Muscle layer of duodenum (tissue), 2 donors: ENCODE measurements around the gene COQ8B.

ENCODE experiments used
- H3K27ac ChIP-seq: one replicate; pipeline ENCODE4 v1.7.0; 2013; ENCODE audit warnings: mild to moderate bottlenecking, low read length
- H3K27me3 ChIP-seq: one replicate; pipeline ENCODE4 v1.7.0; 2013; ENCODE audit warnings: low read depth, mild to moderate bottlenecking, control low read depth, low read length
- H3K36me3 ChIP-seq, 2 donors: one replicate each; pipeline ENCODE4 v1.7.0; 2013; ENCODE audit warnings: low read length in 2 of 2, control low read depth in 1 of 2, mild to moderate bottlenecking in 1 of 2; ENCODE audit not compliant: insufficient read depth in 2 of 2, control insufficient read depth in 1 of 2
- H3K4me1 ChIP-seq, 2 donors: one replicate each; pipeline ENCODE4 v1.7.0; 2013; ENCODE audit warnings: low read length in 2 of 2, mild to moderate bottlenecking in 2 of 2, control low read depth in 1 of 2, moderate library complexity in 1 of 2; ENCODE audit not compliant: insufficient read depth in 2 of 2, control insufficient read depth in 1 of 2
- H3K4me3 ChIP-seq, 2 donors: one replicate each; pipeline ENCODE4 v1.7.0; 2013; ENCODE audit warnings: low read length in 2 of 2, low read depth in 1 of 2, mild to moderate bottlenecking in 1 of 2
- H3K9me3 ChIP-seq, 2 donors: one replicate each; pipeline ENCODE4 v1.7.0; 2013; ENCODE audit warnings: low read length in 2 of 2, control low read depth in 1 of 2, mild to moderate bottlenecking in 1 of 2; ENCODE audit not compliant: control insufficient read depth in 1 of 2
- donor health status: healthy.

COQ8B gene

GRCh38 chr19:40701758-40702157 is 14.9 kb downstream of the COQ8B start:
- peaks cover 40 to 60% of the 10 kb centered on the region in 2 donors for H3K36me3 ChIP-seq
- H3K4me3 ChIP-seq = no peak overlapping the region
- H3K9me3 ChIP-seq = no peaks in the 10 kb centered on the region
- H3K27me3 ChIP-seq = no peaks in the 10 kb centered on the region
- peaks cover 0 to 4% of the 10 kb centered on the region in 2 donors for H3K4me1 ChIP-seq
- H3K27ac ChIP-seq = no peak overlapping the region

- H3K9me3 ChIP-seq = no peaks in the 10 kb centered on the region
- H3K4me1 ChIP-seq = peaks cover 0 to 4% of the 10 kb centered on the region in 2 donors
- H3K4me3 ChIP-seq = no peak overlapping the region
- H3K27me3 ChIP-seq = no peaks in the 10 kb centered on the region
- H3K27ac ChIP-seq = no peak overlapping the region
- peaks cover 38 to 62% of the 10 kb centered on the region in 2 donors for H3K36me3 ChIP-seq
These were observed 16.6 kb downstream of the COQ8B start for GRCh38 chr19:40700083-40700482.

- Histone ChIP-seq H3K36me3 (peaks cover 22 to 59% of the 10 kb centered on the region in 2 donors), H3K4me3 (no peak overlapping the region), H3K27ac (no peak overlapping the region), H3K9me3 (no peaks in the 10 kb centered on the region), H3K27me3 (no peaks in the 10 kb centered on the region), H3K4me1 (no peaks in the 10 kb centered on the region)
These were observed 19.7 kb downstream of the COQ8B start for GRCh38 chr19:40697007-40697406.

GRCh38 chr19:40695881-40696280 is 20.8 kb downstream of the COQ8B start:
- Histone ChIP-seq H3K9me3 (no peaks in the 10 kb centered on the region), H3K36me3 (peaks cover 16 to 48% of the 10 kb centered on the region in 2 donors), H3K4me3 (no peak overlapping the region), H3K27ac (no peak overlapping the region), H3K27me3 (no peaks in the 10 kb centered on the region), H3K4me1 (no peaks in the 10 kb centered on the region)

- Histone ChIP-seq H3K27ac (no peak overlapping the region), H3K36me3 (peaks cover 8 to 36% of the 10 kb centered on the region in 2 donors), H3K4me1 (peaks cover 0 to 2% of the 10 kb centered on the region in 2 donors), H3K4me3 (no peak overlapping the region), H3K9me3 (no peaks in the 10 kb centered on the region), H3K27me3 (no peaks in the 10 kb centered on the region)
These were observed 22.8 kb downstream of the COQ8B start for GRCh38 chr19:40693896-40694295.

- peaks cover 0 to 8% of the 10 kb centered on the region in 2 donors for H3K4me1 ChIP-seq
- peaks cover 8 to 34% of the 10 kb centered on the region in 2 donors for H3K36me3 ChIP-seq
- H3K27ac ChIP-seq = no peak overlapping the region
These were observed 23.4 kb downstream of the COQ8B start for GRCh38 chr19:40693150-40693788.

GRCh38 chr19:40692212-40692551 is 24.5 kb downstream of the COQ8B start:
- Histone ChIP-seq H3K9me3 (no peaks in the 10 kb centered on the region), H3K27ac (no peak overlapping the region), H3K36me3 (peaks cover 8 to 34% of the 10 kb centered on the region in 2 donors), H3K4me3 (no peak overlapping the region), H3K27me3 (no peaks in the 10 kb centered on the region), H3K4me1 (peaks cover 0 to 13% of the 10 kb centered on the region in 2 donors)

More at GRCh38 chr19:40693150-40693788, 23.4 kb downstream of the COQ8B start:
- Histone ChIP-seq H3K4me3 (no peak overlapping the region), H3K27me3 (no peaks in the 10 kb centered on the region), H3K9me3 (no peaks in the 10 kb centered on the region)

GRCh38 chr19:40691421-40692211 is 25.1 kb downstream of the COQ8B start:
- H3K36me3 ChIP-seq = peaks cover 8 to 29% of the 10 kb centered on the region in 2 donors
- no peaks in the 10 kb centered on the region for H3K9me3 ChIP-seq
- no peak overlapping the region for H3K27ac ChIP-seq
- peaks cover 0 to 13% of the 10 kb centered on the region in 2 donors for H3K4me1 ChIP-seq
- peak overlapping the region in 1 of 2 donors; percentile 68 for H3K4me3 ChIP-seq
- no peaks in the 10 kb centered on the region for H3K27me3 ChIP-seq

GRCh38 chr19:40690693-40691420 is 25.8 kb downstream of the COQ8B start:
- Histone ChIP-seq H3K4me1 (peaks cover 0 to 13% of the 10 kb centered on the region in 2 donors), H3K27ac (peak overlapping the region; percentile 60), H3K36me3 (peaks cover 9 to 27% of the 10 kb centered on the region in 2 donors), H3K27me3 (no peaks in the 10 kb centered on the region), H3K9me3 (no peaks in the 10 kb centered on the region), H3K4me3 (peak overlapping the region; percentile 53 to 68)

GRCh38 chr19:40690050-40690692 is 26.5 kb downstream of the COQ8B start, which contains the start of gene NUMBL:
Gene NUMBL, minus strand, starts transcription at chr19:40690651. Its CDS starts 168 bp downstream, at chr19:40690483.
- Histone ChIP-seq H3K4me3 (peak within 1 kb of the TSS; percentile 68 to 78), H3K9me3 (no peaks in the 10 kb centered on the region), H3K36me3 (peaks cover 15 to 29% of the 10 kb centered on the region in 2 donors), H3K27ac (peak within 1 kb of the TSS; percentile 74), H3K4me1 (peaks cover 0 to 13% of the 10 kb centered on the region in 2 donors), H3K27me3 (no peaks in the 10 kb centered on the region)
